ENCODE data around the gene SNX19. TPM values are rescaled to one million over a fixed set of nuclear protein-coding genes. Genes with fewer than 3 reads are reported as not detected.

Gene SNX19
- total RNA-seq, 1 experiment from 2014 or later: 34.4 TPM

DNA sequence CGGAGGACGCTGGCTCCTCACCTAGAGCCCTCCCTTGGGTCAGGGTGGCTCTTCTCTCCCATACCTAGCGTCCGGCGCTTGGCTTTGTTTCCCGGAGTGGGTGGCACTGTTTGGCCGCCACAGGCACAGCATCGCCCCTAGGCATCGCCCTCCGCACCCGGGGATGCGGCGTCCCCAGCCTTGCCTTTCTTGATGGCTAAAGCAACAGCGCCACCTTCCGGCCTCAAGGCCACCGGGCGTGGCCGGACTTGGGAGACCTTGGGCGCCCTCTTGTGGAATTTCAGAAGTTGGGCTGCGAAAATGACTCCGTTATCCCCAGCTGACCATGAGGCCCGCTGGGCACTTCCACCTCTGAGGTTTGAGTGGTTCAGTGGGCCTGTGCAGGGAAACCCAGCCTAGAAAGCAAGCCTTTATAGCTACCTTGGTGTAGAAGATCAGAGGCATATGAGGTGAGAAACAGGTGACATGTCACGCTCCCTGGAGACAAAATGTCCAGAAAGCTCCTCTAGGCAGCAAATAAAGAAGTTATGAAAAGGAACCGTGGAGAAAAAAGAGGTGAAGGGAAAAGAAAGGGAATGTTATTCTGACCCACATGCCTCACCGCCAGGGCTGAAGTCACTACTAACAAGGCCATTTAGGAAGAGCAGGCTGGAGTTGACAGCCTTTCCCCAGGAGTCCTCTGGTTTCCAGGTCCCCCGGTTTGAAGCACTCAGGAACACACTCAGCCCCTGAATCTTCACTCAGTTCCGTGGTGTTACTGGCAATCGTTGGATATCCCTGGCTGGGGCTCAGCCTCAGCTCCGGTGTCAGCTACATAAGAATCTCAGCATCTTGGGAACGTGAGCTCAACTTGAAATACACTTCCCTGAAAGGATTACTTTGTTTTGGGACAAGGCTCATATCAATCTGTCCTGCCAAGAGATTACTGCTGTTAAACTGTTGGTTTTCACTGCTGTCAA is 54.1 kb downstream of the SNX19 start:
- no peak overlapping the region for H3K56ac ChIP-seq (ENCODE audit: insufficient read length, low read depth, low read length)
- no peaks in the 10 kb centered on the region for H3K9me3 ChIP-seq (ENCODE audit: control insufficient read depth, low read depth, low read length)
- no peak overlapping the region for H3K9ac ChIP-seq (ENCODE audit: extremely low read depth, insufficient read length, low read length)
- no peak overlapping the region for H4K5ac ChIP-seq (ENCODE audit: insufficient read length, low read depth, low read length)
- DNase-seq: peak; percentile 93
- H4K8ac ChIP-seq (replicated peaks; ENCODE audit: insufficient read length, low read depth, low read length): no peak overlapping the region
- TF ChIP-seq, protein P1, sequence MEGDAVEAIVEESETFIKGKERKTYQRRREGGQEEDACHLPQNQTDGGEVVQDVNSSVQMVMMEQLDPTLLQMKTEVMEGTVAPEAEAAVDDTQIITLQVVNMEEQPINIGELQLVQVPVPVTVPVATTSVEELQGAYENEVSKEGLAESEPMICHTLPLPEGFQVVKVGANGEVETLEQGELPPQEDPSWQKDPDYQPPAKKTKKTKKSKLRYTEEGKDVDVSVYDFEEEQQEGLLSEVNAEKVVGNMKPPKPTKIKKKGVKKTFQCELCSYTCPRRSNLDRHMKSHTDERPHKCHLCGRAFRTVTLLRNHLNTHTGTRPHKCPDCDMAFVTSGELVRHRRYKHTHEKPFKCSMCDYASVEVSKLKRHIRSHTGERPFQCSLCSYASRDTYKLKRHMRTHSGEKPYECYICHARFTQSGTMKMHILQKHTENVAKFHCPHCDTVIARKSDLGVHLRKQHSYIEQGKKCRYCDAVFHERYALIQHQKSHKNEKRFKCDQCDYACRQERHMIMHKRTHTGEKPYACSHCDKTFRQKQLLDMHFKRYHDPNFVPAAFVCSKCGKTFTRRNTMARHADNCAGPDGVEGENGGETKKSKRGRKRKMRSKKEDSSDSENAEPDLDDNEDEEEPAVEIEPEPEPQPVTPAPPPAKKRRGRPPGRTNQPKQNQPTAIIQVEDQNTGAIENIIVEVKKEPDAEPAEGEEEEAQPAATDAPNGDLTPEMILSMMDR (conservative IDR thresholded peaks at IDR 0.05): peak; percentile 100
- WGBS (ENCODE audit: extremely low coverage, insufficient read length, low lambda C conversion rate): no CpG with 5 or more reads among the region's 30 CpGs
- no peak overlapping the region for H3K18ac ChIP-seq (ENCODE audit: insufficient read length, low read depth, low read length)
- H3K4me3 Mint-ChIP-seq: 0 out of 5 replicates have a peak overlapping the region, but pooled peaks of 1 of the 2 experiments have one; percentile 14
- H3K36me3 Mint-ChIP-seq (ENCODE audit: insufficient read depth in 1 of 3, low read depth in 3 of 3): no peaks in the 10 kb centered on the region; a peak in 1 of 7 replicates
- no peaks in the 10 kb centered on the region for H3K79me2 ChIP-seq (ENCODE audit: insufficient read depth, low read length)
- H2BK12ac ChIP-seq (ENCODE audit: insufficient read length, low read depth, low read length): no peak overlapping the region
- H2AFZ ChIP-seq (ENCODE audit: low read length): no peak overlapping the region
- H3K4me2 ChIP-seq (ENCODE audit: insufficient read depth, insufficient read length, low read length): no peak overlapping the region
- H2BK20ac ChIP-seq (ENCODE audit: low read depth, low read length, poor library complexity, severe bottlenecking): no peak overlapping the region
- H3K9me3 Mint-ChIP-seq: peaks cover 0 to 1% of the 10 kb centered on the region in 2 experiments; a peak in 3 of 5 replicates
- H3K27ac Mint-ChIP-seq: no peak overlapping the region
- H3K23me2 ChIP-seq (ENCODE audit: insufficient read length, low read depth, low read length, poor library complexity, severe bottlenecking): no peaks in the 10 kb centered on the region
- H2AK5ac ChIP-seq (ENCODE audit: insufficient read length, low read length): no peak overlapping the region
- H2BK15ac ChIP-seq (ENCODE audit: low read depth, low read length): no peak overlapping the region
- peaks cover 6% of the 10 kb centered on the region for H3K27me3 Mint-ChIP-seq (ENCODE audit: low read depth)
- H4K91ac ChIP-seq (ENCODE audit: insufficient read length, low read depth, low read length): no peak overlapping the region
- no peaks in the 10 kb centered on the region for H4K20me1 ChIP-seq (ENCODE audit: control insufficient read depth, insufficient read depth, insufficient read length)
- no peak overlapping the region for H3K23ac ChIP-seq (ENCODE audit: insufficient read length, low read depth, low read length)
- H3K4me1 Mint-ChIP-seq: peaks cover 7 to 14% of the 10 kb centered on the region in 2 experiments
- no peak overlapping the region for H3K4ac ChIP-seq (ENCODE audit: low read depth, low read length)
- H3K79me1 ChIP-seq (ENCODE audit: insufficient read depth, low read depth, low read length, poor library complexity, severe bottlenecking): no peaks in the 10 kb centered on the region
- no peaks in the 10 kb centered on the region for H3K27me3 ChIP-seq (ENCODE audit: insufficient read depth, low read length)
- no peaks in the 10 kb centered on the region for H3K4me1 ChIP-seq (ENCODE audit: insufficient read depth, low read length)
- H2BK120ac ChIP-seq (ENCODE audit: low read depth, low read length, poor library complexity, severe bottlenecking): no peak overlapping the region
- no peak overlapping the region for H3K14ac ChIP-seq (ENCODE audit: insufficient read depth, low read length)
- H3T11ph ChIP-seq (ENCODE audit: low read length): no peak overlapping the region
- H2BK5ac ChIP-seq (ENCODE audit: insufficient read length, low read length): no peak overlapping the region
- H3K27ac ChIP-seq (ENCODE audit: insufficient read length, low read depth, low read length): no peak overlapping the region

Data from H9 (cell line).